ENCODE results near the gene TCEAL7. TPM values are rescaled to one million over a fixed set of nuclear protein-coding genes. Genes with fewer than 3 reads are reported as not detected.

Gene TCEAL7
- total RNA-seq, 3 donors from 2014 or later, result 0.61 to 12.1 (median 2.2) TPM

DNA sequence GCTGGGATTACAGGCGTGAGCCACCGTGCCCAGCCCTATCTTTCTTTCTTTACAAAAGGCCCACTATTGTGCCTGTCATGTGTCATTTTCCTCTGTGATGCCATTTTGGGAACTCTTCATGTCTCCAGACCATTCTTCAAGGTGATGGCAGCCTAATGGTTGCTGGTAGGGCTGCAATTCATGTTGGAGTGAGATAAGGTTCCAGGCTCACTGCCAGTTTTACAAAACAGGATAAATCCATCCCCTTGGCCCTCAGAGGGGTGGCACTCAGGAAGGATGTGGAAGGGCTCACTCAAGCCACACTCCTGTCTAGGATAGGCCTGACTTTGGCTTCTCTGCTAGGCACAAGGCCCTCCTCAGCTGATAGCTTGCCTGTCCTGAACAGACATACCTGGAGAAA, 30.1 kb downstream of the TCEAL7 start:
- TF ChIP-seq CTCF (IDR thresholded peaks at IDR 0.05), result no peak
- Histone ChIP-seq H3K36me3 (ENCODE audit: low read depth) (no peaks in the 10 kb centered on the region), H3K9me3 (no peaks in the 10 kb centered on the region), H3K4me3 (no peak overlapping the region), H3K4me1 (ENCODE audit: low read depth) (no peaks in the 10 kb centered on the region)
- DNase-seq, result no peak
- intact Hi-C loops (cut with DNase I, micrococcal nuclease), result no loop called here
- no peak for ATAC-seq

DNA sequence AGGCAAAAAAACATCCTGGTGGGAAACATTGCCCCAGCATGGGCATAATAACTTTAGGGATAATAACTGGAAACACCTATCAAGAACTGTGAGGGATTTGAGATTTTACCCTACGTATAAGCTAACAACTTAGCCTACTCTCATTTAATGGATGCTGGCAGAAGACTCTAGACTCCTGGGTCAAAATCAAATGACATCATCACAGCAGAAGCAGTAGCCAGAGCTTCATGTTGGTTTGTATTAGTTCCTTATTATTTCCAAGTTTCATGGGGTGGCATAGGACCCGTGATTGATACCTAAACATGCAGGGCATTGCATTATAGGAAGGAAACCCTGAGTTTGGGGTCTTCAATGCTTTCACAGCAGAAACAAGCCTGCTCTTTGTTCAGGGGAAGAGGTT, 30.9 kb downstream of the TCEAL7 start:
- H3K4me3 ChIP-seq, result no peak overlapping the region
- ATAC-seq (no peak), DNase-seq (no peak)
- TF ChIP-seq CTCF (IDR thresholded peaks at IDR 0.05), result no peak
- intact Hi-C loops (cut with DNase I, micrococcal nuclease), result no loop called here
- no peaks in the 10 kb centered on the region for H3K9me3 ChIP-seq
- H3K36me3 ChIP-seq (ENCODE audit: low read depth), result no peaks in the 10 kb centered on the region
- H3K4me1 ChIP-seq (ENCODE audit: low read depth), result no peaks in the 10 kb centered on the region

- Histone ChIP-seq H3K36me3 (ENCODE audit: low read depth) (no peaks in the 10 kb centered on the region), H3K9me3 (no peaks in the 10 kb centered on the region), H3K4me3 (no peak overlapping the region), H3K4me1 (ENCODE audit: low read depth) (no peaks in the 10 kb centered on the region)
- TF ChIP-seq CTCF (IDR thresholded peaks at IDR 0.05), result no peak
- no peak for DNase-seq
- no peak for ATAC-seq
- intact Hi-C loops (cut with DNase I, micrococcal nuclease), result no loop called here
Measured at GRCh38 chrX:103361798-103362197, 31.8 kb downstream of the TCEAL7 start.

DNA sequence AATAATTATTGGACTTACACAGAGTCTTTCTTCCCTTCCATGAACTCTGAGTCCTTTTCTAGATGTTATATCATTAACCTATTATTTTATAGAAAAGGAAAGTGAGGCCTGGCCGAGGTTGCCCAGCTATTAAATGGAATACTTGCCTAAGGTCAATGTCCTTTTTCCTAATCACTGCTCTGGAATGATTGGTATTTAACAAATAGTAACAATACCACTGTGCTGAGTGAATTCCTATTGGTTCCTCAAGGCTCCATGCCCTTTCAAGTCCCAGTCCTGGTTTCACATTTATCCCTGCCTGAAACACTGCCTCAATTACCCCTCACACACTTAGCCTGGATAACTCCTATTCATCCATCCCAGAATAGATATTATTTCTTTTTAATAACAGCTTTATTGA, 32.4 kb downstream of the TCEAL7 start:
- DNase-seq (no peak), ATAC-seq (no peak)
- H3K9me3 ChIP-seq, result no peaks in the 10 kb centered on the region
- no peaks in the 10 kb centered on the region for H3K36me3 ChIP-seq (ENCODE audit: low read depth)
- intact Hi-C loops (cut with DNase I, micrococcal nuclease), result no loop called here
- TF ChIP-seq CTCF (IDR thresholded peaks at IDR 0.05), result no peak
- H3K4me3 ChIP-seq, result no peak overlapping the region
- no peaks in the 10 kb centered on the region for H3K4me1 ChIP-seq (ENCODE audit: low read depth)

DNA sequence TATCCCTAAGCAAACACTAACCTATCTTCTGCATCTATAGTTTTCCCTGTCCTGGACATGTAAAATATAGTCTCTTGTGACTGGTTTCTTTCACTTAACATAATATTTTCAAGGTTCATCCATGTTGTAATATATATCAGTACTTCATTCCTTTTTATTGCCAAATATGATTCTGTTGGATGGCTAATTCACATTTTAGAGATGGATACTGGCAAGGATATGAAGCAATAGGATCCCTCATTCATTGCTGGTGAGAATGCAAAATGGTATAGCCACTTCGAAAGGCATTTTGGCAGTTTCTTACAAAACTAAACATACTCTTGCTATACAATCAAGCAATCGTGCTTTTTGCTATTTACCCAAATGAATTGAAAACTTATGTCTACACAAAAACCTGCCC, 33.0 kb downstream of the TCEAL7 start:
- Histone ChIP-seq H3K36me3 (ENCODE audit: low read depth) (no peaks in the 10 kb centered on the region), H3K4me1 (ENCODE audit: low read depth) (no peaks in the 10 kb centered on the region), H3K9me3 (no peaks in the 10 kb centered on the region), H3K4me3 (no peak overlapping the region)
- no peak for DNase-seq
- intact Hi-C loops (cut with DNase I, micrococcal nuclease), result no loop called here
- ATAC-seq, result no peak
- no peak for TF ChIP-seq CTCF (IDR thresholded peaks at IDR 0.05)

DNA sequence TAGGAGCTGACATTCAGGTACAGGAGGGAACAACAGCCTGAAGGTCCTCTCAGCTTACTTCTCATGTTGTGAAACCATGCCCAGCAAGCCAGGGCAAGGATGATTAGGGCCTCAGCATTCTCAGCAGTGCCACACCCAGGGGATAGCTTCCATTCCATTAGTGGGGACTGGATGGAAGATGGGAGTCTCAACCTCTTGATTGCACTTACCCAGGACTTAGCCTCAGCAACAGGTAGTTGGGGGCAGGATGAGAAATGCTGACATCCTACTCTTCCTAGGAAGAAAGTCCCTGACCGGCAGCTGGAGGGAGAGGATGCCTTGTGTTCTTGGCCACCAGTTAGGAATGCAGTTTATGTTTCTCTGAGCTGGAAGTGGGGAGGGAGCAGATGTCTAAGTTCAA, 37.5 kb downstream of the TCEAL7 start:
- intact Hi-C loops (cut with DNase I, micrococcal nuclease), result no loop called here
- Histone ChIP-seq H3K36me3 (ENCODE audit: low read depth) (no peaks in the 10 kb centered on the region), H3K4me1 (ENCODE audit: low read depth) (no peaks in the 10 kb centered on the region), H3K9me3 (no peaks in the 10 kb centered on the region), H3K4me3 (no peak overlapping the region)
- DNase-seq (no peak), ATAC-seq (no peak)
- TF ChIP-seq CTCF (IDR thresholded peaks at IDR 0.05), result no peak
